Smooth muscle cell (in vitro differentiated cells): ENCODE measurements around the gene SNX19. TPM values are rescaled to one million over a fixed set of nuclear protein-coding genes. Genes with fewer than 3 reads are reported as not detected.

Experiments used
- DNase-seq: peaks from one replicate; lab custom pipeline; 2025; ENCODE audit not compliant: unreplicated experiment; lab: John Stamatoyannopoulos, UW
- H2AFZ ChIP-seq: fragments of 200-600 bp; sonication (generic); 2 replicates; pipeline ENCODE4 v1.6.0; 2016; ENCODE audit warnings: antibody characterized with exemption, low read depth, mild to moderate bottlenecking
- H3F3A ChIP-seq: fragments of 200-600 bp; sonication (generic); 2 replicates; pipeline ENCODE4 v1.6.0; 2017; ENCODE audit warnings: antibody characterized with exemption, low read depth
- H3K27ac ChIP-seq: fragments of 200-600 bp; sonication (generic); 2 replicates; pipeline ENCODE4 v1.5.1; 2016; ENCODE audit warnings: low read depth, mild to moderate bottlenecking
- H3K27me3 ChIP-seq: fragments of 200-600 bp; sonication (generic); 2 replicates; pipeline ENCODE4 v1.6.1; 2016; ENCODE audit warnings: low read depth, mild to moderate bottlenecking
- H3K36me3 ChIP-seq: fragments of 200-600 bp; sonication (generic); 2 replicates; pipeline ENCODE4 v1.5.1; 2016; ENCODE audit warnings: low read depth
- H3K4me1 ChIP-seq: fragments of 200-600 bp; sonication (generic); 2 replicates; pipeline ENCODE4 v1.5.1; 2016; ENCODE audit warnings: low read depth
- H3K4me2 ChIP-seq: fragments of 200-600 bp; sonication (generic); 2 replicates; pipeline ENCODE4 v1.6.0; 2016; ENCODE audit warnings: mild to moderate bottlenecking
- H3K4me3 ChIP-seq: fragments of 200-600 bp; sonication (generic); 2 replicates; pipeline ENCODE4 v1.5.1; 2016; ENCODE audit warnings: mild to moderate bottlenecking
- H3K79me2 ChIP-seq: fragments of 200-600 bp; sonication (generic); 2 replicates; pipeline ENCODE4 v1.6.0; 2016; ENCODE audit warnings: low read depth, mild to moderate bottlenecking
- H3K9ac ChIP-seq: fragments of 200-600 bp; sonication (generic); 2 replicates; pipeline ENCODE4 v1.6.0; 2016; ENCODE audit warnings: low read depth
- H3K9me3 ChIP-seq: fragments of 200-600 bp; sonication (generic); replicated peaks from 2 replicates; pipeline ENCODE4 v1.5.1; 2016; ENCODE audit warnings: low read depth
- H4K20me1 ChIP-seq: fragments of 200-600 bp; sonication (generic); 2 replicates; pipeline ENCODE4 v1.6.0; 2016; ENCODE audit warnings: low read depth
- WGBS: methylation state at CpG from one replicate; pipeline ENCODE4 v1.1.7; 2016; ENCODE audit warnings: low lambda C conversion rate; 5-methylcytosine and 5-hydroxymethylcytosine counted together
- polyA plus RNA-seq: library from polyadenylated mRNA; unstranded; fragments of >200 nt; fragmentation: Nextera tagmentation; extraction: Ambion mirVana; gene quantifications from 2 replicates; pipeline ENCODE4 v1.2.1, GENCODE V29; 2016
- total RNA-seq: library from RNA; depleted of rRNA; stranded (reverse); fragments of >200 nt; gene quantifications from 2 replicates; pipeline ENCODE4 v1.2.3, GENCODE V29; 2014
- TF ChIP-seq, protein P1 (sequence below): fragments of 200-600 bp; sonication (generic); IDR thresholded peaks from 2 replicates; pipeline ENCODE4 v1.5.1; 2017; ENCODE audit warnings: borderline replicate concordance, mild to moderate bottlenecking, antibody characterized with exemption; ENCODE audit not compliant: insufficient read depth, poor library complexity, severe bottlenecking

Gene SNX19
- total and polyA plus RNA-seq, 2 experiments from 2014 or later: 15.1 to 59.5 TPM

DNA sequence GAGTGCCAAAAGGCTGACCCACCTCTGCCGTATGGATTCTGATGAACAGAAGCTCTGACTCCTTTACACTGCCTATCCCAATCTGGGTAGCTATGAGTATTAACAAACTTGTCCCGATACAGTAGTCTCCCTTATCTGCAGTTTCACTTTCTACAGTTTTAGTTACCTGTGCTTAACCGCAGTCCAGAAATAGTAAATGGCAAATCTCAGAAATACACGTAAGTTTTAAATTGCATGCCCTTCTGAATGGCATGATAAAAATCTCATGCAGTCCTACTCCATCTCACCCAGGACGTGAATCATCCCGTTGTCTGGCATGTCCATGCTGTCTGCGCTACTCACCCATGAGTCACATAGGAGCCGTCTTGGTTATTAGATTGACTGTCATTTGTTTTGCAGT, 68.8 kb downstream of the SNX19 start:
- Histone ChIP-seq H4K20me1 (no peaks in the 10 kb centered on the region), H3K79me2 (no peaks in the 10 kb centered on the region), H3K4me1 (no peaks in the 10 kb centered on the region), H3K27ac (peak overlapping the region; percentile 96), H3K9ac (peak overlapping the region; percentile 76), H3K4me2 (peak overlapping the region; percentile 72), H3K36me3 (no peaks in the 10 kb centered on the region), H3K27me3 (no peaks in the 10 kb centered on the region), H2AFZ (no peak overlapping the region), H3K9me3 (no peaks in the 10 kb centered on the region), H3K4me3 (no peak overlapping the region), H3F3A (no peaks in the 10 kb centered on the region)
- TF ChIP-seq, protein P1, sequence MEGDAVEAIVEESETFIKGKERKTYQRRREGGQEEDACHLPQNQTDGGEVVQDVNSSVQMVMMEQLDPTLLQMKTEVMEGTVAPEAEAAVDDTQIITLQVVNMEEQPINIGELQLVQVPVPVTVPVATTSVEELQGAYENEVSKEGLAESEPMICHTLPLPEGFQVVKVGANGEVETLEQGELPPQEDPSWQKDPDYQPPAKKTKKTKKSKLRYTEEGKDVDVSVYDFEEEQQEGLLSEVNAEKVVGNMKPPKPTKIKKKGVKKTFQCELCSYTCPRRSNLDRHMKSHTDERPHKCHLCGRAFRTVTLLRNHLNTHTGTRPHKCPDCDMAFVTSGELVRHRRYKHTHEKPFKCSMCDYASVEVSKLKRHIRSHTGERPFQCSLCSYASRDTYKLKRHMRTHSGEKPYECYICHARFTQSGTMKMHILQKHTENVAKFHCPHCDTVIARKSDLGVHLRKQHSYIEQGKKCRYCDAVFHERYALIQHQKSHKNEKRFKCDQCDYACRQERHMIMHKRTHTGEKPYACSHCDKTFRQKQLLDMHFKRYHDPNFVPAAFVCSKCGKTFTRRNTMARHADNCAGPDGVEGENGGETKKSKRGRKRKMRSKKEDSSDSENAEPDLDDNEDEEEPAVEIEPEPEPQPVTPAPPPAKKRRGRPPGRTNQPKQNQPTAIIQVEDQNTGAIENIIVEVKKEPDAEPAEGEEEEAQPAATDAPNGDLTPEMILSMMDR: no peak
- no peak for DNase-seq
- WGBS: 31% methylated on average over 8 of the region's 8 CpGs

DNA sequence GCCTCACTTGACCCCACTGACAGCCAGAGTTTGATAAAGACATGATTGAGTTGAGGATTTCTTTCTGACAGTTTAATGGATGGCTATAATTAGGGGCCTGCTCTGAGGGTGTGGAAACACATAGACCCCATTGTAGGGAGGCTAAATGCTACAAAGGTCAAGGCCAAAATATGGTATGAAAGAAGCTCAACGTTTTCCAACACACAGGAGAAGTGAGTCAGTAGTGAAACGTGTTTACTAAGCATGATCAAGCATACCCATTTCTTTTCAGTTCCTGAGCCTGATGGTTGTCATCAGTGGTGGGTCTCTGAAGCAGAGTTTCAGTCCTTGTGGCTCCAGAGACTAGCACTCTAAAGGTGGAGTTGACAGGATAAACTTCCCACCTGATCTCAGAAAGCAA, 69.7 kb downstream of the SNX19 start:
- Histone ChIP-seq H2AFZ (no peak overlapping the region), H3K9ac (peak overlapping the region; percentile 76)

DNA sequence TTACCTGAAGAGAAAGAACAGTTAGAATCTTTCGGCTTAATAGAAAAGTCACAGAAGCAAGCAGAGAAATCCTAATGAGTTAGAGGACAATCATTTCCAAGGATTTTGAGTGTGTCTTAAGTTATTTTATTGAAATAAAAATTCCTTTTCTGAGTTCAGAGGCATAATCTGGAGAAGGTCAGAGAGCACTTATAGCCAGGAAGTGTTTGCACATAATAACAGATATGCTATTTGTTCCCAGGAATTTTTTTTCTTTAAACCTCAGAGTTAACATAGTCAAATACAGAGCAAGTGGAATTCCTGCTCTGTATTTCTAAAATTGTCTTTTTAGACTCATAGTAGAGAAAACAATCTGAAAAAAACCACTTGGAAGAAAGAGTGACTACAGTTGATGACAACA, 74.3 kb downstream of the SNX19 start:
- H3K4me1 ChIP-seq: no peaks in the 10 kb centered on the region
- 96% methylated on average over 1 of the region's 1 CpG for WGBS
- TF ChIP-seq, protein P1: no peak
- H3K9me3 ChIP-seq: no peaks in the 10 kb centered on the region
- H3K36me3 ChIP-seq: no peaks in the 10 kb centered on the region
- H3F3A ChIP-seq: no peaks in the 10 kb centered on the region
- H2AFZ ChIP-seq: no peak overlapping the region
- no peak for DNase-seq
- peak overlapping the region; percentile 43 for H3K4me2 ChIP-seq
- no peaks in the 10 kb centered on the region for H3K27me3 ChIP-seq
- no peak overlapping the region for H3K4me3 ChIP-seq
- peak overlapping the region; percentile 25 for H3K27ac ChIP-seq
- no peaks in the 10 kb centered on the region for H3K79me2 ChIP-seq
- no peaks in the 10 kb centered on the region for H4K20me1 ChIP-seq
- H3K9ac ChIP-seq: no peak overlapping the region

More for the DNA sequence above, 69.7 kb downstream of the SNX19 start:
- no peaks in the 10 kb centered on the region for H3K27me3 ChIP-seq
- 32% methylated on average over 2 of the region's 2 CpGs for WGBS
- no peak overlapping the region for H3K4me3 ChIP-seq
- H3F3A ChIP-seq: no peaks in the 10 kb centered on the region
- no peaks in the 10 kb centered on the region for H3K36me3 ChIP-seq
- no peaks in the 10 kb centered on the region for H3K4me1 ChIP-seq
- H3K79me2 ChIP-seq: no peaks in the 10 kb centered on the region
- peak overlapping the region; percentile 96 for H3K27ac ChIP-seq
- no peaks in the 10 kb centered on the region for H3K9me3 ChIP-seq
- no peak for DNase-seq
- H3K4me2 ChIP-seq: peak overlapping the region; percentile 72
- TF ChIP-seq, protein P1: no peak
- no peaks in the 10 kb centered on the region for H4K20me1 ChIP-seq

DNA sequence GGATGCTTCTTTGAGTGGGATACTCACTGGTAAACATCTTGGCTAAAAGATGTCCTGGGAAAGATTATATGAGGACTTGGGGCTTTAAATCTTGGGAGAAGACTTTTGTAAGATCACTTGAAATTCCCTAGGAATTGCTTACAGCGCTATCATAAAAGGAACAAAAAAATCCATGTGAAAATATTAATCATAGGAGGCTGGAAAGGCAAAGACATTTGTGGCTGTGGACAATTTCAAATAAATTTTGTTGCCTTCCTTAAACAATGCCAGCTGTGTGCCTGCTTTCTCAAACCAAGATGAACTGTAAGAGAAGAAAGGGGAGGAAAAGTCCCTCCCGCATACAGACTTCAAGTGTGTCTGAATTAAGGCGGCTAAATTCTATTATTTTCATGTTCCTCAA, 75.6 kb downstream of the SNX19 start:
- no peak overlapping the region for H2AFZ ChIP-seq
- WGBS: 50% methylated on average over 3 of the region's 3 CpGs

More for the DNA sequence above, 75.6 kb downstream of the SNX19 start:
- H4K20me1 ChIP-seq: no peaks in the 10 kb centered on the region
- H3K4me2 ChIP-seq: peak overlapping the region; percentile 9
- no peaks in the 10 kb centered on the region for H3K4me1 ChIP-seq
- H3K9ac ChIP-seq: no peak overlapping the region
- H3K79me2 ChIP-seq: no peaks in the 10 kb centered on the region
- no peaks in the 10 kb centered on the region for H3K27me3 ChIP-seq
- no peaks in the 10 kb centered on the region for H3K36me3 ChIP-seq
- H3K27ac ChIP-seq: peak overlapping the region; percentile 16
- no peaks in the 10 kb centered on the region for H3K9me3 ChIP-seq
- H3K4me3 ChIP-seq: no peak overlapping the region
- TF ChIP-seq, protein P1: no peak
- H3F3A ChIP-seq: no peaks in the 10 kb centered on the region
- no peak for DNase-seq
